HG02885 (cell line): ENCODE data around the gene FRAT2.
A peak's percentile ranks its signal among the peaks of the same experiment; 100 is the strongest.

Experiments used
- ATAC-seq: cut with Tn5 transposase; IDR thresholded peaks from one replicate; pipeline ENCODE4 v1.9.1; 2021; ENCODE audit warnings: mild to moderate bottlenecking; ENCODE audit not compliant: unreplicated experiment, poor library complexity

Gene FRAT2, protein sequence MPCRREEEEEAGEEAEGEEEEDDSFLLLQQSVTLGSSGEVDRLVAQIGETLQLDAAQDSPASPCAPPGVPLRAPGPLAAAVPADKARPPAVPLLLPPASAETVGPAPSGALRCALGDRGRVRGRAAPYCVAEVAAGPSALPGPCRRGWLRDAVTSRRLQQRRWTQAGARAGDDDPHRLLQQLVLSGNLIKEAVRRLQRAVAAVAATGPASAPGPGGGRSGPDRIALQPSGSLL

DNA sequence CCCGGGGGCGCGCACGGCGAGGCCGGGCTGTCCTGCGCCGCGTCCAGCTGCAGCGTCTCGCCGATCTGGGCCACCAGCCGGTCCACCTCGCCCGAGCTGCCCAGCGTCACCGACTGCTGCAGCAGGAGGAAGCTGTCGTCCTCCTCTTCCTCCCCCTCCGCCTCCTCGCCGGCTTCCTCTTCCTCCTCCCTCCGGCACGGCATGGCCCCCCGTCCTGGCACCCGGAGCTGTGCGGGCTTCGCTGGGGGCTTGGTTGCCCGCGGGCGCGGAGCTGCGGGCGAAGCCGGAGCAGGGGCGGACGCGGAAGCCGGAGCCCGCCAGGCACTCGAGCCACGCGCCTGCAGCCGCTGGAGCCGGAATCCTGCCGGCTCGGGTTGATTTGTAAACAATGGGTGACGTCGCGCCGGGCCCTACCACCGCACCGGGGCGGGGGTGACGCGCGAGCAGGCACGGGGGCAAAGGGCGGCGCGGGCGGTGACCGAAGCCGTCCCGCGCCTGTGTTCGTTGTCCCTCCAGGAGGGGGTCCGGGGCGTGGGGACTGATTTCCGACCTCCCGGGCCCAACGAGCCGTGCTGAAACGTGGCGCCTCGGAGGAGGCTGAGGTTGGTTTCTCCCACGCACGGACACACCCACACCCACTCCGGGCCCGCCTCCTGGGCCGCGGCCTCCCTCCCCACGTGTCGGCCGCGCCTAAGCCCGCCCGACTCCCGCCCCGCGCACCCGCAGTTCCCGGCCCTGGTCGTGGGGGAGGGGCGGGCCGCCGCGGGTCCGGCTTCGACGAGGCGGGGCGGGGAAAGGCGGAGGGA, at the start of gene FRAT2:
FRAT2 (minus strand) TSS at position 360 of the 806 bp plus-strand sequence; CDS start at position 203, 157 bp downstream.
- ATAC-seq: peak; percentile 79

DNA sequence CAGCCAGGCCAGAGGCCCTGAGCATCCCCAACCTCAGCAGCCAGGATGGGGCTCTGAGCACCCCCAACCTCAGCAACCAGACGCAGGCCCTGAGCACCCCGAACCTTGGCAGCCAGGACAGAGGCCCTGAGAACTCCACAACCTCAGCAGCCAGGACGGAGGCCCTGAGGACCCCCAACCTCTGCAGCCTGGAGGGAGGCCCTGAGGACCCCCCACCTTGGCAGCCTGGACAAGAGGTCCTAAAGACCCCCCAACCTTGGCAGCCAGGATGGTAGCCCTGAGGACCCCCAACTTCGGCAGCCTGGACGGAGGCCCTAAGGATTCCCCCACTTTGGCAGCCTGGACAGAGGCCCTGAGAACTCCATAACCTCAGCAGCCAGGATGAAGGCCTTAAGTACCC, 49.6 kb upstream of the FRAT2 start:
- no peak for ATAC-seq

DNA sequence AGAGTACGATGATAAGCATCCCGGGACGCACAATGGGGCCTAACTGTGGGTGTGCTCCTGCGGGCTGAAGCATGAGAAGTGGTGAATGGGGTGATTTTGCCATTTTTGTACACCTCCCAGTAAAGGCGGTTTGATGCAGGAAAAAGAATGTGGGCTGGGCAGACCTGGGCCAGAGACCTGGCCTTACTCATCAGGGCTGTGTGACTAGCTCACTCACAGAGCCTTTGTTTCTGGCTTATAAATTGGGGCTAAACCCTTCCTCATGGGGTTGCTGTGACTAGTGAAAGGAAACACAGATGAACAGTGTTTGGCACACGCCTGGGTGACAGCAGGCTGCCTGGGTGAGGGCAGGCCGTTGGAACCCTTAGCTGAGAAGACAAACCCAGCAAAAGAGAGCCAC, 48.6 kb upstream of the FRAT2 start:
- no peak for ATAC-seq

DNA sequence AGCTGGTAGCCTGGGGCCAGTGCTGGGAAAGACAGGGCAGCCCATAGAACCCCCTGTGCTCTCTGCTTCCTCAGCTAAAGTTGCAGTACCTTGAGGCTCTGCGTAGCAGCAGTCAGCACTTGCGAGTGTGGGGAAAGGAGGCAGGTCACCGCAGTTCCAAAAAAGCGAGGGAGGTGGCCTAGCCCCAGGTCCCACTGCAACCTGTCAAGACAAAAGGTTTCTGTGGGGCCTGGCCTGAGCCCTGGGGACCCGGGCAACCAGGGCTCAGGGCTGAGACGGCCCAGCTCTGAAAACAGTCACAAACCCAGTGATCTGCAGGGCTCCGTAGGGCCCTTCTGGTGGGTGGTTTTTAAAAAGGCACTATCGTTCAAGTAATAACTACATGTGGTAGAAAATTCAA, 47.1 kb upstream of the FRAT2 start:
- ATAC-seq: no peak

DNA sequence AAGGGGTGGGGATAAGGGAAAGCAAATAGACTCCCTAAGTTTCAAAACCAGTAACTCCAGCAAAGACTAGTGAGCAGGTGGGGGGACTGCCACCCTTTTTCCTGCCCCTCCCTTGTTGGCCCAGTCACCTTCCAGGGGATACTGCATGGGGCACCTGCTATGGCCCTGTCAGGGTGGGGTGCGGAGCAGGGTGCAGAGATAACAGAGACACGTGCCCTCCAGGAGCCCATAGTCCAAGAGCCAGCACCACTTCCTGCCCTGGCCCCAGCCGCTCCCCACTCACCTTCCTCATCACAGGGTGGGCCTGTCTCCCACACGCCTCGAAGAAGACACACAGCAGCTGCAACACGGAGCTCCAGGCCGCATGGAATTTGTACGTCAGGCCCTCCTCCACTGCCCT, 46.0 kb upstream of the FRAT2 start:
- no peak for ATAC-seq

DNA sequence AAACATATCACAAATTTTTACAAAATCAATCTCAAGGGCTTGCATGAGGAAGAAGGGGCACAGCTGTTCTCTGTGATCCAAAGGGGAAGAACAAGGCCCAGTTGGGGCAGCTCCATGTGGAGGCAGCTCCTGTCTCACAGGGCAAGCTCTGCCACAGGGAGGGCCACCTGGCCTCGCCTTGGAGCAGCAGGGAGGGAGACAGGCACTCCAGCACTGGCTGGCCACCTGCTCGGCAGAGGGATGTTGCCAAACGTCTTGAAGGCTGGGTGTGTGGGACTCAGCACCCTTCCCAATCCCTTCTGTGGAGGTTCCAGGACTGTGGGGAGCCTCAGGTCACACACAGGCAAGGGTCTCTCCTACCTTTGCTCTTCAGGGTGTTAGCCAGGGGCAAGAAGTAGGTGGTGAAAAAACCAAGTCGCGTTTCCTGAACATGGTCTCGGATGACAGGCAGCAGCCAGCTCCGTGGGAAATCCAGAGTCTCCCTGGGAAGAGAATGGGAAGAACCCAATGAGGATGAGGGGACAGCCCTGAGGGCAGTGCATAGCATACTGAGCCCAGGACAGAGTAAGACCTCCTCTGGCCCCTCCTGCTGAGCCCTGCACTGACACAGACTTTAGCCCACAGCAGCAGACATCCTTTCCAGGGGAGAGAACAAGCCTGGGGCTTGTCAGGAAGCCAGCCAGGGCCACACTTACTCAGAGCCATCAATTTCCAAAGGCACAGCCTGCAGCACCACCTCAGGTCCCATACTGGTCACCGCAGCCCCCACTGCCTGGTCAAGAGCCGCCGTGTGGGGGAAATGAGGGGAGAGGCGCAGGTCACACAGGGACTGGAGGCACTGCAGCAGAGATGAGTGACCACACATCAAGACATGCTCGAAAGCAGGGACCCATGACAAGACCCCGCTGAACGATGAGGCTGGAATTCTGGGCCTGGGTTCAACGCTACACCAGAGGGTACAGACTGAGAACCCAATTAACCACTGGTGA, 44.7 kb upstream of the FRAT2 start:
- no peak for ATAC-seq

DNA sequence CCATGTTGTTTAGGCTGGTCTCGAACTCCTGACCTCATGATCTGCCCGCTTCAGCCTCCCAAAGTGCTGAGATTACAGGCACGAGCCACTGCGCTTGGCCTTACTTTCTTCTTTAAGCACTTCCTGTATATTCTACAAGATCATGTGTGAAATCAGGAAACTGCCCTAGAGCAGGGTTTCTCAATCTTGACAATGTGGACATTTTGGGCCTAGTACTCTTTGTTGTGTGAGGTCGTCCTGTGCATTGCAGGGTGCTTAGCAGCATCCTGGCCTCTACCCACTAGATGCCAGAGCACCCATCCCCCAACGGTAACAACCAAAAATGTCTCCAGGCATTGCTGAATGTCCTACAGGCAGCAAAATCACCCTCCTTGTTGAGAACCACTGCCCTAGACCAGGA, 41.9 kb upstream of the FRAT2 start:
- ATAC-seq: no peak

DNA sequence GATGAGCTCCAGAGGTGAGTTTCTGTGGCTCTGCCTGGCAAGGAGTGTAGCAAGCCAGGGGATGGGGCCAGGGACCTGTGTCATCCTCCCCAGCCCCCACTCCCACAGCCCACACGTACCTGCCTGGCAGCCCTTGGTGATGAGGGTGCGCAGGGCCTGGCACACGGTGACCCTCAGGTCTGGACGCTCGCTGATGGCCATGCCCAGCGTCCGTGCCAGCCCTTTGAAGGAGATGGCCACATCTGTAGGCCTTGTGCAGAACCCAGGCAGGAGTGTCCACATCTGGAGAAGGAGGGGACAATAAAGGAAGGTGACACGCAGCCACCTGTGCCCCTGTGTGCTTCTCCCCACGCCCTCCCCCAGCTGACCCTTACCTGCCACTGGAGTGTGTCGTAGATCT, 38.9 kb upstream of the FRAT2 start:
- no peak for ATAC-seq

DNA sequence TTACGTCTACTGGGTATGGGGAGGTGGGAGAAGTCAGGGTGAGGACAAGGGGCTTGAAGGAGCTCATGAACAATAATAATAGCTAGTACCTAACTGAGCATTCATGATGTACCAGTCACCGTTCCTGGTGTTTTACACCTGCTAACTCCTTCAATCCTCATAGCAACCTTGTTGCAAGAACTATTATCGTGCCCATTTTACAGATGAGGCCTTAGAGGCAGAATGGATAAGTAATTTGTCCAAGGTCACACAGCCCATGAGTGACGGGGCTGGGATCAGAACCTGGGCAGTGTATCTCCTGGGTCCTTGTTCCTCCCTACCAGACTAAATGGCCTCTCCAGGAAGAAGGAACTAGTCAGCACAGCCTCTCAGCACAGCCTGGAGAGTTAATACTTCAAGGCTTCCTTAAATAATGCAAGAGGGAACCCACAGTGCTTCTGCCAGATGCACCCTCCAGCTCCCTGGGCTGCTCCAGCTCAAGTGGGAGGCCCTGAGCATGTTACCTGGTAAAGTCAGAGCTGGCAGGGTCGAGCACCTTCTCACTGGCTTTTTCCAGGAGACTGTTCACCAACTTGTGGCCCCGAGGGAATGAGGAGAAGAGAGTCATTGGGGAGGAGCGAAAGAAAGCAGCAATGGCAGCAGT, 37.8 kb upstream of the FRAT2 start:
- no peak for ATAC-seq

DNA sequence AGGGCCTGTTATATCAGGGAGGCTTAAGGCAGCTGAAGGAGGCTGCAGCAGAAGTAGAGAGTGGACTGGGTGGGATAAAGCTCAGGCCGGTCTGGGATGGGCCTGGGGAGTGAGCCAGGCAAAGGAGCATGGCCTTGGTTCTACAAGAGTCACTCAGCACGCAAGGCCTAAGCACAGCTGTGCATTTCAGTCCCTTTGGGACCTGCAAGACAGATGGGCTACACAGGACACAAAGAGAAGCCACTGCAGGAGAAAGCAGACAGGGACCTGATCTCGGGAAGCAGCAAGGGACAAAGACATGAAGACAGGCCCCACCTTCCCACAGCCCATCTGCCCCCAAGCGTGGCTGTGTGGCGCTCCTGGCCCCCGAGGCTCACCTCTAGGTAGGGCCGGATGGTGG, 37.2 kb upstream of the FRAT2 start:
- ATAC-seq: no peak

DNA sequence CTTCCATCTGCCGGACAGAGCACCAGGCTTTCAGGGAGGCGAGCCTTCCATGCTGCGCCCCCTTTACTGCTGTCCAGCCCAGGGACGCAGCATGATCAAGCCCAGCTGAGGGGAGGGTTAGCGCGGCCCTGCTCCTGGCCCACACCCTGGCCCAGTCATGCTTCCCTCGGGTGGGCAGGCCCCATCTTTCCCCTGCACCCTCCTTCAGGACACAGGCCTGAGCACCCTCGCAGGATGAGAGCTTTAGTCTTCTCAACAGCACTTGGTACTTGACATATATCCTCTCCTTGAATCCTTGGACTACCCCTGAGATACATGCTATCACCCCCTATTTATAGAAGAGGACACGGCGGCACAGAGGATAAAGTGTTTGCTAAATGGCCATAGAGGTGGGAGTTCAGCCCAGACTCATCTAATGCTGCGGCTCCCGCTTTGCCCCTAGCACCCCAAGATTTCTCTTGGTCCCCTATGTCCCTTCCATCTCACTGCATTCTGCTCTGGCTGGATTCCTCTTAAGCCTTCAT, 32.7 kb upstream of the FRAT2 start:
- no peak for ATAC-seq

DNA sequence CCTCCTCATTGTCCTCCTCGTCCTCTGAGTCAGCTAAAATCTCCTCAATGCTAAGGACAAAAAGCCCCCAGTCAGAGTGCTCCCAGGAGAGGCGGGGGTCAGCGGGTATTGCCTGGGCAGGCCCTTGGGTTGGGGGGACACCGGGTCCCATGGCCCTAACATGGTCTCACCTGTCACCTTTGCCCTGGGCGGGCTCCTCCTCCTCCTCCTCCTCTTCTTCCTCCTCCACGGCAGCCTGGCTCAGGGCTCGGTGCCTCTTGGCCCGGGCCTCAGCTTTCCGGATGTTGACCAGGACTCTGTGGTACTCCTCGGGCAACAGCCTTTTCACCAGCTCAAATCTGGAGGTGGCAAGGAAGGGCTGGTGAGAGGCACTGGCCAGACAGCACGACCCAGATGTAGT, 32.0 kb upstream of the FRAT2 start:
- no peak for ATAC-seq

DNA sequence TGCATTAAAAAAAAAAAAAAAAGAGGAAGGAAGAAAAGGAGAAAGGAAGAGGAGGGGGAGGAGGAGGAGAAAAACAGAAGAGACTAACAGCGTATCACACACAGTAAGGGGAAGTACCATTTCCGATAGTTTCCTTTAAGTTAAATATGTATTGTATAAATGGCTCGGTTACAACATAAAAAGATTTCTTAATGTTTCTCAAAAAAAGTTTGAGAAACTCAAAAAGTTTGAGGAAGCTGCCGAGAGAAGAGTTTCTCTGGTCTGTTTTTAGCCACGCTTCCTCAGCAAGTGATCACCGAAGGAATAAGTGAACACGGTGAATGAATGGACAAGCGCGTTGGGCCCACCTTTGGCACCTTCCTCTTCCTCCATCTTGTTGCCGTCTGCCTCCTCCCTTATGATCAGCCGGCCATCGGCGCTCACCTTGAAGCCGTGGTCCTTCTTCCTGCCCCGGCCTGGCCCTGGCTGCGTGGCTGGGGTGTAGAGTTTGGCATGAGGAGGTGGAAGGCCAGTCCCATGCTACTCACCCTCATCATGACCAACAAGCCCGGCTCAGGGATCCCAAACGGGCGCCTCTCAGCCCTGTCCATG, 31.3 kb upstream of the FRAT2 start:
- ATAC-seq: no peak

DNA sequence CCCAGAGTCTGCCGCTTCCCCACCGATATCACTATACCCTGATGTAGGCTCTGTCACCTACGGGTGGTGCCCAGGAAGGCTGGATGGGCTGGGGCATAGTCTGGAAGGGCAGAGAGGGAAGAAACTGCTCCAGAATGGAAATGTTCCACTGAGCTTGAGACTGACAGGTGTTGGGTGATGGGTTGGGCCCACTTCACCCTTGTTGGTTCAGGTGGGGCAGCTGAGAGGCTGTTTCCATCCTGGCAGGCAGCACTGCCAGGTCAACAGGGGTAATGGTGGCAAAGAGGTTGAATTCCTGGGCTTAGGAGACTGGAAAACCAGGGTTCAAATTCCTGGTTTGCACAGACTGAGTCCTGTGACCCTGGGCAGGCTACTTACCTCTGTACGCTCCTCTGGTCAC, 28.5 kb upstream of the FRAT2 start:
- no peak for ATAC-seq

DNA sequence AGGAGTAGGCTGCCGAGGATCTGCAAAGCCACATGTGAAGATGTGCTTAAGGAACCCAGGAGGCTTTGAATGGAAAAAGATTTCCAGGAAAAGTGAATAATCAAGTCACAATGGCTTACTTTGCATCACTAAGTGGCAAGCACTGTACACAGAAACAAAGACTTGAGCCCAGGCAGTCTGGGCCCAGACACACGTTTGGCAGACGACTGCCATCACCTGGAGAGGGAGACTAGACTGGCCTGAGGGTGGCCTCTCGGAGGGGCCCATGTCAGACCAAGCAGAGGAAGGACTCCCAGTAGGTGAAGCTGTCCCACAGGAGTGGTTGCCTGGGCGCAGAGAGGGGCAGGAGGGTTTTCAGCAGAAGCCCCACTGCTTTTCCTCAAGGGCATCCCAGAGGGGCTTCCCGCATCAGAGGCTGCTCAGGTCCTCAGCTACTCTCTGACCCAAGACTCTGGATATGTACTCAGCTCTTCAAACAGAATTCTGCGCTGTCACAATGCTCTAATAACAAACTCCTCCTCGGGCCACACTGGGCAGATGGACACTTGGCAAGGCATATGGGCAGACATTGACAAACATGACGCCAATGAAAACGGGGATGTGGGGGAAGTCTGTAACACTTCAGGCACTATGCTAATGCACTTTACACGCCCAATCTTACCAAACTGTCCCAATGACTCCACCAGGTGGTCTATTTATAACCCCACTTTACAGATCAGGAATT, 27.9 kb upstream of the FRAT2 start:
- ATAC-seq: no peak

DNA sequence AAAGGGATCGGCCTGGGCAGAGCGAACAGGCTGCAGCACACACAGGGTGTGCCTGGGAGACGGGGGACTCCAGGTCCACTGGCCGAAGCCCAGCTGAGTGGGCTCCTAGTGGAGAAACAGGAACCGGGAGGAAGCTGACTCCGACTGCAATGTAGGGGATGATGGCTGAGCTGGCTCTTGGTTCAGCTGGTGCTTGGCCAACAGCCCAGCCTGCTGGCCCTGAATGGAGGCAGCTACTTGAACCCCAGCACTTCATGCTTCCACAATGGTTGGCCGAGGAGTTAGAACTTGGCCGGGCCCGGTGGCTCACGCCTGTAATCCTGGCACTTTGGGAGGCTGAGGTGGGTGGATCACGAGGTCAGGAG, 27.0 kb upstream of the FRAT2 start:
- ATAC-seq: no peak

DNA sequence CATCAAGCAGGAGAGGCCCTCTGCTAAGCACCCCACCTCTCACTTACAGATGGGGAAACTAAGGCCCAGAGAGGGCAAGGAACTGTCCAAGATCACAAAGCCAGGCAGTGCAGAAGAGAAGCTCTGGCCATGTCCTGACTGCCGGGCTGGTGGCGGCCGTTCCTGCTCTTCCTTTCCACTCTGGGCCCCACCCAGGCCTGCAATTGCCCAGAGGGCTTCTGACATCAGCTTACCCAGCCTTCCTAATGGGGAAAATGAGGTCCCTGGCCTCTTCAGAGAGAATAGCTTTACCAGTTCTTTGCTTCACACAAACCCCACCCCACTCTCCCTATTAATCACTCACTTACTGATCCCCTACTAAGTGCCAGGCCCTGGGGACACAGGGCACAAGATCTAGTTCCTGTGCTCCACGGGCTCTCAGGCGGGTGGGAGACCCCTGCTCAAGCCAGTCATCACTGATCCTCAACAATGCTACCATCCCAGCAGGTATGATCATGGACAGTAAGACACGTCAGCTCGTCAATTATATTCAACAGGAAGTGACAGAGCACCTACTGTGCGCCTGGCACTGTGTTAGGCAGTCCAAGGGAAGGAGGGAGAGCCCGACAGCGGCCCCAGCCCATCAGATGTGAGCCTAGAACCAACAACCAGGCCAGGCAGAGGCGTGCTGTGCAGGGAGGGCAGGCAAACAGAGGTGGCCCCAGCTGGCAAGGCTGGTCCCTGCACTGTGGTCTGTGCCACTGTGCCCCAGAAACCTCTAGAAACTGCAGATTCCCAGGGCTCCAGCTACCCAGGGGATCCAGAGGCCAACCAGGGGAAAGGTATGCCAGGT, 26.4 kb upstream of the FRAT2 start:
- ATAC-seq: no peak

DNA sequence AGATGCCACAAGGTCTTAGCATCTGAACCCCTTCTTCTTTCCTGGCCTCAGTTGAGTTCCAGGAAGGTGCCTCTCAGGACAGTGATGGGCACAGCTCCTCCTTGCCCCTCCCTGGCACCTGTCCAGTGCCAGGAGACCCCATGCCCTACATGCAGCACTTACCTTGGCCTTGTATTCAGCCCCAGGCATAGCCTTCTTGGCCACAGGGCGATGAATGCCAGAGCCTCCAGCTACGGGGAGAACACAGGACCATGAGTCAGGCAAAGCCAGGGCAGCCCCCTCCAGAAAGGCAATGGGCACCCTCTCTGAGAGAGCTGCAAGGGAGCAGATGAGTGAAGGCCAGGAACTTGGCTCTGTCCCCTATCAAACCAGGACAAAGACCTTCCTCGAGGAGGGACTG, 24.3 kb upstream of the FRAT2 start:
- ATAC-seq: no peak
